NCI-H2107 treated with DMSO at 0.1 percent for 48 hours (cell line): ENCODE measurements around the gene PHF12.

ENCODE experiments used
- DNase-seq: peaks from one replicate; lab custom pipeline; 2025; ENCODE audit not compliant: unreplicated experiment; lab: John Stamatoyannopoulos, UW

PHF12 gene

DNA sequence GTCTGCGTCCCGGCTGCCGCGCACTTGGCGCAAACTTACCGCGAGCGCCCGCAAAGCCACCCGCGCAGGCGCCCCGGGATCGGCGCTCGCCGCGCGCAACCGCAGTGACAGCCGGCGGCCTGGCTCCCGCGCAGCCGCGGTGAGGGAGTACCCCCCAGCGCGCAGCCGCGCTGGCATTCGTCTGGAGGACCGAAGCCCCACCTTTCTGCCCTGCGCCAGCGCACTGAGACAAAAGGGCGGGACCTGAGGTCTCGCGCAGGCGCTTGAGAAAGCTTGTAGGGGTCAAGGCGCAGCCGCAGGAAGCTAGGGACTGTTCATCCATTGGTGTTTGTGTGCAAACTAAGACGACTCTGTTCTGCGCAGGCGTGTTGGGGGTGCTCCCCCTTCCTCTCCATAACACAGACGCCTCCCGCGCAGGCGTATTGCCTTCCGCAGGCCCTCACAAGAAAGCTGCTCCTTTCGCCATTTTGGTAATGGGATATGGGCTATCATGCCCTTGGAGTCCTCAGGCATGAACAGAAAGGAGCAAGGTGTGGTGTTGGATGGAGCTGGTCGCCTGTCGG is at the start of gene PHF12:
PHF12 (minus strand) TSS at position 91 of the 563 bp plus-strand sequence. CDS start 558 bp downstream, outside the sequence.
- DNase-seq, result peak; percentile 100

GRCh38 chr17:29000973-29001372 is 49.7 kb upstream of the PHF12 start:
- DNase-seq, result no peak

DNA sequence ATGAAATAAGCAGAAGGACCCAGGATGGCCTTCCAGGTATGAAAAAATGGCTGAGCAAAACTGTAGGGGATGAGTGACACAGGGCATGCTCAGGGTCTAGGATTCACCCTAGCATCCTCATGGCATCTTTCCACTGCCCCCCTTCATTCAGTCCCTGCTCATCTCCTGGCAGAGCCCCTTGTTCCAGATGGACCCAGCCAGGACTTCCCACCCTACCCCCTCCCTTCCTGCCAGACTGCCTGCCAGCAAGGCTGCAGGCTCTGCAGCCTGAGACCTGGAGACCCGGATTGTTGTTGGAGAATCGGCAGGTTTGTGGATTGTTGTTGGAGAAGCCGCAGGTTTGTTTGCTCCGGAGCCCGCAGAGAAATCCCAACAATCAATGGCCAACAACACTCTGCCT is 47.9 kb upstream of the PHF12 start:
- DNase-seq, result peak; percentile 93

DNA sequence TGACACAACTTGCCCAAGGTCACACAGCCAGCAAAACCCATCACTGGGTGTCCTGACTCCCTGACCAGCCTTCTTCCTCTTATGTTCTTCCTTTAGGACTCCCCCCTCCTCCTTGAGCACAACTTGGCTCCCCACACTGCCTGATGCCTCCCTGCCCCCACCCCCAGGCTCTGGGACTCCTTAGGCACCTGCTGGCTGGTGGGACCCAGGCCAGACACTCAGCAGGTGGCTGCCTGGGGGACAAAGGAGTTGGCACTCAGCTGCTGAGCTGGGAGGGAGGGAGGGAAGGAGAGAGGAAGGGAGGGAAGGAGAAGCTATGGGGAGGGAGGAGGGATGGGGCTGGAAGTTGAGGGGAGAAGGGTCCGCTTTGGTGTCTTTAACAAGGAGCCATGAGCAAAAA is 46.5 kb upstream of the PHF12 start:
- peak; percentile 84 for DNase-seq

DNA sequence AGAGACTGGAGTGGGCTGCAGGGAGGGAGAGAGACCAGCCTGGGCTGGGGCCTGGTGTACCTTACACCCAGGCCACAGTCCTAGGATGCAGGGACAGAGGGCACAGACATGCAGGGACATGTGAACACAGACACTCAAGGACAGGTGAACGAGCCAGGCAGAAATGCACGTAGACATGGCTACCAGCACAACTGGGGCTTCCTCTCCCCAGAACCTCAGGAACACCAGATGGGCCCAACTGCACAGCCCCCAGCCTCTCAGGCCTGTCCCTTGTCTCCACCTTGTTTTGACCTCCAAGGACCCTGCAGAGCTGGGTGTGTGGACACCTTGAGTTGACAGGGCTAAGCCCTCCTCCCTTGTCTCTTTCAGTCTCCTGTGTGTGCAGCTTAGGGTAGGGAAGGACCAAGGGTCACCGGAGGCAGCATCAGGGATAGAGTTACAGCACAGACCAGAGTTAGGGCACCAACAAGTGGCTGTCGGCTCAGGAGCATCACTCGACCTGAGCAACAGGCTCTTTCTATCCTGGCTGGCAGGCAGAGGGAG is 45.3 kb upstream of the PHF12 start:
- DNase-seq, result no peak

GRCh38 chr17:28993645-28994426 is 42.5 kb upstream of the PHF12 start:
- no peak for DNase-seq

DNA sequence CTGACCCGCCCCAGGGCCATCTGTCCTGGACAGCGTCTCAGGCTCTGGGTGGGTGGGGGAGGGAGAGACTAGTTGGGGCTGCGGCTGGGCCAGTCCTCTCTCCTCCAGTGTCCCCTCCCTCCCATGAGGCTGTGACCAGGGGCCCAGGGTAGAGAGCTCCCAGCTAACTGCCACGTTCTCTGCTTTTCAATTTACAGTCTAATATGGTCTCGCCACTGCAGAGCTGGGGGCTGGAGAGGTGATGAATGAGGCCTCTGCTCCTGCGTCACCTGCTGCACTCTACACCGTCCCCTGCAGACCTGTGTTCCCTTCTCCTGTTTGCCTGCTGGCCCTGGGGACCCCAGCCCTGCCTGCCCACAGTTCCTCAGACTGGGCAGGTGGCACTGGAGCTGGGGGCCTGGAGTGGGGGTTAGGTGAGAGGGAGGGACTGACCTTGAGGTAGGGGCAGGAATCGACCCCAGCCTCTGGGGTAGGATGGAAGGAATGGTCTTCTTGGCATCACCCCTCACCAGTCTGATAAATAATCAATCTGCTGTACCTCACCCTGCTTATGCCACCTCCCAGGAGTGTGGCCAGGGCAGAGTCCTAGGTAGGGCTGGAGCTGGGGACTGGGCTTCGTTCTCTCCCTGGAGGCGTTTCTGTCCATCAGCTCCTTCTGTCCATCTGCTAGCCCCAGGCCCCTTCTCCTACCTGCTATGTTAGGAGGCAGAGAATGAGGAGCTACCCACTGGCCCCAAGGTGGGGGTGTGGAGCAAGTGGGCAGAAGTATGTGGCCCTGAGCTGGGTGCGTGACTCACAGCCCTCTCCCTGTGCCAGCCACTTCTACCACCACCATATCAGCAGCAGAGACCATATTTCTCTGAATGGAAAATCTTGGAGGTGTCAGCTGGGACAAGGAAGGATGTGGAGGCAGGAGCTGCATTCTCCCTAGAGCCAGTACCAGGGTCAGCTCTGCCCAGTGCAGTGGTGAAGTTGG is 41.6 kb upstream of the PHF12 start:
- no peak for DNase-seq

DNA sequence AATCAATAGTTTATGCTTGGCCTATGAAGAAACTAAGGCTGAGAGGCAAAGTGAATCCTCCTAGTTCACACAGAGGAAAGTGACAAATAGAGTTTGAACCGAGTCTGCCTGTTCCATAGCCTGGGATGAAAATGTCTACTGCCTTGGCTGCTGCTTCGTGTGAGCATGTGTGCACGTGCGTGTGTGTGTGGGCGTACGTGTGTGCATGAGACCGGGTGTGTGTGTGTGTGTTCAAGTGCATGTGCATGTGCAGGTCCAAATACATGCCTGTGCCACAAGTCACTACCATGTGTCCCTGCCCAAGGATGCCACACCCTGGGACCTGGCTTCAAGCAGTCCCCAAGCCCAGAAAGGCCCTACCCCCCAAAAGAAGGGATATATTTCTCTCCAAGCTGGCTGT is 40.9 kb upstream of the PHF12 start:
- DNase-seq, result no peak

DNA sequence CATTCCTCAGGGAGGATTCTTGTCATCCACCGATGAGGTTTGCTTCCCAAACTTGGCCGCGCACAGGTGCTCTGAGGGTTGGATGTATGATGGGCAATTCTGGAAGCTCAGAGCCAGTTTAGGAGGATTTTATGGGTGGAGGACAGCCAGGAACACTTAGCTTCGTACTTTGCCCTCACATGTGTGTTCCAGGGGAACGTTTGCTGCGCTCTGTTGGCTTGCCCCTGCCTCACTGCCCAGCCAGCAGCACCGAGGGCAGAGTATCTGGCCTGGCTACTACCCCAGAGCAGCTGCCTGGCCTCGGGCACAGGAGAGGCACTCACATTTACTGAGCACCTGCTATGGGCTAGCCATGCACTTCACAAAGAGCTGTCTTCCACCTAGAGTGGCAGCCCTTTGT is 40.5 kb upstream of the PHF12 start:
- no peak for DNase-seq

DNA sequence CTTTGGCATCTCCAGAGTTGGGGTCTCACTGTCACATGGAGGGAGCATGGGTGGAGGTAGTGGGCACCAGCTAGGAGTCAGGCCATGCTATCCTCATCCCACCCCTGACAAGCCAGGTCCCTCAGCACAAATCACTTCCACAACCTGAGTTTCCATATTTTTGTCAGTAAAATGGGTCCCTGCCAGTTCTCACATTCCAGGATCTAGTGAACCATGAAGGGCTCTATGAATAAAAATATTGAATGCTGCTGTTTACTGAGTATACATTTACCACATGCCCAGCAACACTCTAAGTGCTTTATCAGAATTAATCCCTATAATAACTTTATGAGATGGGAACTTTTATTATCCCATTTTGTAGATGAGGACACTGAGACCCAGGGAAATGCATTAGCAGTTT is 37.7 kb upstream of the PHF12 start:
- no peak for DNase-seq

DNA sequence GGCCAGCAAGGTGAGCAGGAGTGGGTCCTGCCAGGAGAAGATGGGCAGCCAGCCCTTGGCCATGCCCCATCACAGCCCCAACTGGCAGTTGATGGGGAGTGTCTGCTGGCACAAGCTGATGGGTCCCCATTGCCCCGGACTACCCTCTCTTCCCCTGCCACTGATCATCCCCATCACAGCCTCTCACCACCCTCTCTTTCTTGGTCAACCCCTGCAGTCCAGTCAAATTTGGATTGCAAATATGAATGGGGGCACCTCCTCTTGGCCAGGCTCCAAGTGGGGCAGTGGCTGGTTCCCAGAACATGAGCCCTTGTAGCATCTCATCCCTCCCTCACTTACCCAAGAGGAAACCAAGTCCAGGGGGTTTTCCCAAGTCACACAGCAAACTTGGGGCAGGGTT is 37.2 kb upstream of the PHF12 start:
- DNase-seq, result no peak

DNA sequence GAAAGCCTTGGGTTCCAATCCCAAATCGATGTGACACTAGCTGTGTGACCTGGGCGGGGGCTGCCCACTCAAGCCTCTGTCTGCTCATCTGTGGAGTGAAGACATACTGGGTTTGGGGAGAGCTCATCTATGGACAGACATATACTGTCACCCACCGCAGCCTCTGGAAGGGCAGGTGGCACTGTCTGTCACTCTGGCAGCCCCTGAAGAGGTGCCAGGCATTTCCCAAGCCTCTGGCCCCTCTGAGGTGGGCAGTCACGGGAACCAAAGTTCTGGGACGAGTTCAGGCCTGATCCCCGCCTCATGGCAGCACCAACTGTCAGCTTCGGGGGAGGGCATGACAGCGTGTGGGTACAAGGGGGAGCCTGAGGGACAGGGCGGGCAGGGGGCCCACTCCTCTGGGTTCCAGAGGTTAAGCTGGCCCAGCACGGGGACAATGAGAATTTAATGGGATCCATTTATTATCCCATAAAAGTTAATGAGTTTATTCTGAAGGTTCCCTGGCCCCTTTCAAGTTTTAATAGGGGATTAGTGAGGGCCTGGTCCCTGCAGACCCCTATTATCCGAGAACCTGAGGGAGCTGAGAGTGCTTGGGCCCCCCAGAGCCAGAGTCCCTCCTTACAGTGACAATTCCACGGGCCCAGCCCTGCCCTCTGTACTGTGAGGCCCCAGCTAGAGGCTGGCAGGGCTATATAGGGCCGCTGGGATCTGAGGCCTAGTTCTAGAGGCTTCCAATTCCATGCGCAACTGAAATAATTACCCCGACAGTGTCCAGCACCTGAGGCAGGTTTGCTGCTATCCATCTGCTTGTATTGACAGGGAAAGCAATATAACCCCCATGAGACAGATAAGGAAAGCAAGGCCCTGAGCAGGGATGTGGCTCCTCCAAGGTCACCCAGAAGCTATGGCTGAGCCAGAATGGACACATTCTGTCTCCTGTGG is 35.7 kb upstream of the PHF12 start:
- no peak for DNase-seq

DNA sequence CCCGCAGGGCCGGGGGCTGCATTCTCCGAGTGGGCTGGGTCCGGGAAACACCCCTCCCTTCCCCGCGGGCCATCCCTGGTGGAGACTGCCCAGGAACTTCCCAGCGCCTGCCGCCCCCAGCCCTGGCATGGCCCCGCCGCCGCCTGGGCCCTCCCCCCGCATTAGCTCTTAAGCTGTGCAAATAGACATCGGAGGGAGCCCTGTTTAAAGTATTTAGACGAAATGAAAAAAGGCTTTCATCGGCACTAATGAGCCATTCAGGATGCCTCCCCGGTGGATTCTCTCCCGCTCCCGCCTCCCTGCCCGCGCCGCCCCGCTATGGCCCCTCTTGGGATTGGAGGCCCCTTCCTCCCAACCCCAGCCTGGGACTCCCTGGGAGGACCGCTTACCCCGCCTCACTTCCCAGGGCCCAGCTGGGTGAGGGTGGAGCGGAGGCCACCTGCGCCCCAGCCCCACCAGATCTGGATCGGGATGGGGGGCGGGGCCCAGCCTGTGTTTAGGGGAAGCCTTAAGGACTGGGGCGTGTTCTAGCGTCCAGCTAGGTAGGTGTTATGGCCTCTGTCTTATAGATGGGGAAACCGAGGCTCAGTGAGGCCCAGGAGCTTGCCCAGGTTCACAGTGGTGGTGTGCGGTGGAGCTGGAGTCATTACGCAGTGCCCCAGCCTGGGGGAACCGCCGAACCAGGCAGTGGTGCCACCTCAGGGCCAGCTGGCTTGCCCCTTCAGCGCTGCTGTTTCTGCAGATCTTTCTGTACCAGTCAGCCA is 34.8 kb upstream of the PHF12 start:
- peak; percentile 51 for DNase-seq

DNA sequence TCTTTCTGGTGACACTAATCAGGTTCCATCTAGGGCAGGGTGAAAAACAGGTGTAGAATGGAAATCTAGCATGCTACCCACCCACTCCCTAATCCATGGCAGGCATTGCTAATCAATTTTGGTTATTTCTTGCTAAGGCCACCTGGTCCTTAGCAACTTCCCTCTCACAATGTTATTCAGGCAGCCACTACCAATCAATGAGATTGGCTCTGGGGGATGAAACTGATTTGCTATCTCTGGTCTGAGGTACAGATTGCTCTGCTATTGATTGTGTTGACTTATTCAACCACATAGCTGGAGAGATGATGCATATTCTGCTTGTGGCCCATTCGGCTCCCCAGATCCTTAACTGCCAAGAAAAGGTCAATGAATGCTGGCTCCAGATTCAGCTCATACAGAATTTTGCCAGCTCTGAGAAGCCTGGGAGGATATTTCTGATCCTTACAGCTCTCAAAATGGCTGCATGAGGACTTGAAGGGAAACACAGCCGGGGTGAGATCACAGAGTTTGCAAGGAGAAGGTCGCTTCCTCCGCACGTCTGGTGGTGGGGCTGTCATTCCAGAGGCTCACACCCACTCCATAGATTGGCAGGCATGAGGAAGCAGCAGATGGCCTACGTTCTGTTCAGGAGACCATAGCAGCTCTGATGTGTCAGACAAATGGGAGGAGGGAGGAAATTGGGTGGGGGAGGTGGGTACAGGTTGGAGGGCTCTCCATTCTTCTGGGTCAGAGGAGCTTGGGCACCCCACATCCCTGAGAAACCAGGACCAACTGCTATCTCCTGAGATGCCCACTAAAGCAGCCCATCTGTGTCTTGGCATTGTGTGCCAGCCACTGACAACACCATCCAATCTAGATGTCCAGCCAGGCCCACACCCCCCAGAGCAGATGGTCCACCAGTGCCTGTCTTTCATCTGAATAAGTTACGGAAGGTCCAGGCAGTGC is 32.2 kb upstream of the PHF12 start:
- no peak for DNase-seq

GRCh38 chr17:28982131-28982793 is 30.9 kb upstream of the PHF12 start:
- DNase-seq, result no peak

- DNase-seq, result no peak
These were observed 27.1 kb upstream of the PHF12 start for GRCh38 chr17:28978356-28978964.

- no peak for DNase-seq
These were observed 26.5 kb upstream of the PHF12 start for GRCh38 chr17:28977659-28978355.
